ENCODE results near the gene DLGAP1.

GRCh38 chr18:3597409-3598357 lies 857.4 kb downstream of the DLGAP1 start:
- TF ChIP-seq CTCF (IDR thresholded peaks at IDR 0.05) (no peak), POLR2A (IDR thresholded peaks at IDR 0.05) (no peak), EP300 (IDR thresholded peaks at IDR 0.05) (no peak)
